A549 (cell line): ENCODE measurements around the gene HBQ1. TPM values are rescaled to one million over a fixed set of nuclear protein-coding genes. Genes with fewer than 3 reads are reported as not detected.
"Not testable (repeated sequence)": the region's sequence is repeated elsewhere in the genome, so short reads cannot be mapped to it uniquely, and the experiment has no call there.

Experiments
- ATAC-seq, 2 experiments: fragments of 200-7000 bp in 1 of 2; fragments of >200 bp in 1 of 2; cut with Nextera tagmentation in 1 of 2; cut with Tn5 transposase in 1 of 2; 3 replicates each; pipeline versions ENCODE4 v1.8.0 to v1.9.1; 2018 to 2020; ENCODE audit warnings: mild to moderate bottlenecking in 1 of 2, moderate library complexity in 1 of 2
- CTCF ChIA-PET: fragments of 300-600 bp; sonication (Branson Sonifier 250); formaldehyde crosslinking; extraction: SDS; loops from one replicate; lab custom pipeline; 2021; ENCODE audit warnings: antibody characterized with exemption, inconsistent platforms; lab: Yijun Ruan, JAX
- POLR2A ChIA-PET: fragments of 350-600 bp; formaldehyde crosslinking; extraction: SDS; loops from one replicate; lab custom pipeline; 2021; ENCODE audit warnings: antibody characterized with exemption, inconsistent platforms; lab: Yijun Ruan, JAX
- DNase-seq, 2 experiments: peaks; one replicate each; pipeline versions ENCODE4 v3.0.0 to v3.0.0-alpha.2; 2011 to 2016; ENCODE audit warnings: low read depth in 1 of 2, low spot score in 1 of 2
- FAIRE-seq: peaks from 2 replicates; lab custom pipeline; 2011; peaks lifted over from hg19 to GRCh38; lab: Jason Lieb, UNC
- H3K27ac ChIP-seq, 2 experiments: fragments of >200 bp; sonication (Bioruptor Twin); formaldehyde crosslinking; 3 replicates each; pipeline ENCODE4 v1.5.1; 2016 to 2017
- H3K4me1 ChIP-seq: fragments of >200 bp; sonication (Bioruptor Twin); formaldehyde crosslinking; 3 replicates; pipeline ENCODE4 v1.6.1; 2016
- H3K4me2 ChIP-seq: fragments of >200 bp; sonication (Bioruptor Twin); formaldehyde crosslinking; 3 replicates; pipeline ENCODE4 v1.6.1; 2016
- H3K4me3 ChIP-seq: fragments of >200 bp; sonication (Bioruptor Twin); formaldehyde crosslinking; 3 replicates; pipeline ENCODE4 v1.5.1; 2016
- H3K9me3 ChIP-seq: fragments of >200 bp; sonication (Bioruptor Twin); formaldehyde crosslinking; 3 replicates; pipeline ENCODE4 v1.6.1; 2016
- BHLHE40 ChIP-seq: IDR thresholded peaks from 2 replicates; pipeline ENCODE4 v1.6.1; 2012; ENCODE audit warnings: low read depth, low read length, inconsistent platforms
- CBX8 ChIP-seq: fragments of 200-600 bp; sonication (generic); IDR thresholded peaks from 2 replicates; pipeline ENCODE4 v1.6.1; 2016
- EHMT2 ChIP-seq: fragments of 200-600 bp; sonication (generic); IDR thresholded peaks from 2 replicates; pipeline ENCODE4 v1.6.1; 2016; ENCODE audit warnings: antibody characterized with exemption, low read depth, mild to moderate bottlenecking, moderate library complexity
- EP300 ChIP-seq, 2 experiments: fragments of >200 bp; sonication (Bioruptor Twin); formaldehyde crosslinking; IDR thresholded peaks; 2 replicates in 1 of 2; 3 replicates in 1 of 2; pipeline ENCODE4 v1.6.1; 2016 to 2017
- HEYL ChIP-seq: fragments of 250-450 bp; sonication (Bioruptor Pico); IDR thresholded peaks from 2 replicates; pipeline ENCODE4 v1.8.0; 2021; ENCODE audit warnings: mild to moderate bottlenecking, moderate library complexity
- HOXB5 ChIP-seq: fragments of 250-450 bp; sonication (Bioruptor Pico); IDR thresholded peaks from 2 replicates; pipeline ENCODE4 v1.5.0; 2020; ENCODE audit warnings: mild to moderate bottlenecking, moderate library complexity
- KDM1A ChIP-seq: fragments of 200-600 bp; sonication (generic); IDR thresholded peaks from 2 replicates; pipeline ENCODE4 v1.6.1; 2016; ENCODE audit warnings: low read depth, mild to moderate bottlenecking
- MYC ChIP-seq: IDR thresholded peaks from 2 replicates; pipeline ENCODE4 v1.6.1; 2012; ENCODE audit warnings: mild to moderate bottlenecking, inconsistent platforms, low read length, improper control_type of control experiment, borderline replicate concordance
- NPAS2 ChIP-seq: fragments of 250-450 bp; sonication (Bioruptor Pico); IDR thresholded peaks from 2 replicates; pipeline ENCODE4 v1.8.0; 2022; ENCODE audit warnings: mild to moderate bottlenecking, moderate library complexity, borderline replicate concordance
- NR3C1 ChIP-seq: fragments of >200 bp; sonication (Bioruptor Twin); formaldehyde crosslinking; IDR thresholded peaks from 3 replicates; pipeline ENCODE4 v1.6.1; 2017
- POLR2A ChIP-seq: IDR thresholded peaks from 2 replicates; pipeline ENCODE4 v1.6.1; 2012; ENCODE audit warnings: mild to moderate bottlenecking, low read length
- POLR2AphosphoS2 ChIP-seq: conservative IDR thresholded peaks from 2 replicates; pipeline ENCODE4 v1.6.1; 2012; ENCODE audit warnings: low read length, improper control_type of control experiment, inconsistent platforms
- RCOR1 ChIP-seq: fragments of 150-350 bp; IDR thresholded peaks from 2 replicates; pipeline ENCODE4 v1.6.1; 2014; ENCODE audit warnings: antibody characterized with exemption, low read length, low read depth
- SREBF2 ChIP-seq: fragments of 450-650 bp; IDR thresholded peaks from 2 replicates; pipeline ENCODE4 v1.6.1; 2014; ENCODE audit warnings: mild to moderate bottlenecking, moderate library complexity
- ZFP36 ChIP-seq: fragments of 450-650 bp; IDR thresholded peaks from 2 replicates; pipeline ENCODE4 v1.6.1; 2014; ENCODE audit warnings: borderline replicate concordance; ENCODE audit not compliant: partially characterized antibody
- WGBS: methylation state at CpG from one replicate; pipeline ENCODE4 v1.1.6; 2017; ENCODE audit errors: missing lambda C conversion rate; 5-methylcytosine and 5-hydroxymethylcytosine counted together
- polyA plus RNA-seq, 4 experiments: library from polyadenylated mRNA; depleted of rRNA in 3 of 4; stranded (reverse); fragments of >200 nt; fragmentation: RNase III in 1 of 4; extraction: RNeasy Plus Mini Kit Qiagen cat#74134 plus additional on column Dnase treatment in 1 of 4; gene quantifications; 2 replicates in 3 of 4; 3 replicates in 1 of 4; pipeline ENCODE4 v1.2.3, GENCODE V29; 2011 to 2017
- TF ChIP-seq, protein P1 (sequence below): IDR thresholded peaks from 2 replicates; pipeline ENCODE4 v1.6.1; 2012; ENCODE audit warnings: low read depth, borderline replicate concordance
- TF ChIP-seq, protein P2 (sequence below): IDR thresholded peaks from 2 replicates; pipeline ENCODE4 v1.6.1; 2012

Gene HBQ1
- polyA plus RNA-seq, 2 of the 4 experiments (the other 2 are of a cell fraction): 2.0 to 2.8 TPM

DNA sequence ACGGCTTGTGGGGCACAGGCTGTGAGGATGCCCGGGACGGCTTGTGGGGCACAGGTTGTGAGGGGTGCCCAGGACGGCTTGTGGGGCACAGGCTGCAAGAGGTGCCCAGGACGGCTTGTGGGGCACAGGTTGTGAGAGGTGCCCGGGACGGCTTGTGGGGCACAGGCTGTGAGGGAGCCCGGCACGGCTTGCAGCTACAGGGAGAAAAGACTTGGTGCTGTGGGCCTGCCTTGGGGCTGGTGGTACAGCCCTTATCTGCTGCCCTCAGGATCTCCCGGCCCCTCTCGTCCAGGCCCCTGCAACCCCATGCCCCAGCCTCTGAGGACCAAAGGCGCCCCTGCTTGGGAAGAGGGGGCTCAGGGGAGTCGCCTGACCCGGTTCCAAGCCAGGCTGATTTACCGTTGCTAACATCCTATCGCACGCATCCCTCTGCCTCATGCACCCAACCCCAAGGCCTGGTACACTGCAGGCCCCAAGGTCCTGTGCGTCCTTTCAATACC, 19.5 kb upstream of the HBQ1 start (continued):
- TF ChIP-seq BHLHE40: no peak
- TF ChIP-seq SREBF2: no peak
- TF ChIP-seq, all 56 proteins: peak for 0

DNA sequence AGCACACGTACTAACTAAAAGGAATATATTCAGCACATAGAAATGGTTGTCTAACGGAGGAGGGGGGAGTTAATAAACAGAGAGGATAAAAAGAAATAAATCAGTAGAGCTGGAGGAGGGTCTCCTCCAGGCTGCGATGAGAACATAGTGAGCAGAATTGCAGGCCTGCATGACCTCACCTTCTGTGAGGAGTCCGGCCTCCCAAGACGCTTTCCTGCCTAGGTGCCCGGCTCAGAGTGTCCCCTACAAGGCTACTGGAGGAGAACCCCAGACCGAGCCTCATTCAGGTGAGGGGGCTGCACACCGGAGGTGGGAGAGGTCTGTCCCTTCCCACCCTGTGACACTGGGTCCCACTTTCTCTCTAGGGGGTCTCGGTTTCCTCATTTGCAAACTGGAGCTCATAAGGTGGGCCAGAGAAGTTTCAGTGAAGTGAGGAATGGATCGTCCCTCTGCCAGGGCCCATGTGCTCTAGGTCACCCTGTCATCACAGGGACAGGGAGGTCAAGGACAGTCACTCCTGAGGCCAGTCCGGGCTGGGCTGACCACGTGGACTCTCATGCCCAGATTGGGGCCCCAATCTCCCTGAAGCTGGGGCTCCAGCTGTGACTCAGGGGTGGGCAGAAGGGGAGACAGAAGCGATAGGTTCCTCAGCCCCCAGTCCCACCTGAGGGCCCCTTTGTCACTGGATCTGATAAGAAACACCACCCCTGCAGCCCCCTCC, 17.8 kb upstream of the HBQ1 start:
- Histone ChIP-seq H3K9me3 (no peaks in the 10 kb centered on the region), H3K27ac (no peak overlapping the region)
- TF ChIP-seq MYC: no peak
- TF ChIP-seq, all 56 proteins: peak for 0
- 82% methylated on average over 13 of the region's 13 CpGs for WGBS
- H3K4me1 ChIP-seq: peaks cover 13% of the 10 kb centered on the region
- H3K4me3 ChIP-seq: no peak overlapping the region
- CTCF ChIA-PET: interaction anchor here (0.6 to 1.2 kb wide), 3 partner anchors 18 to 65 kb away, joined by 3 to 4 read pairs (median 3); partner anchors contain the start of gene HBQ1
- no peak overlapping the region for H3K4me2 ChIP-seq
- DNase-seq: no peak
- ATAC-seq: no peak
- no peak for FAIRE-seq
- POLR2A ChIA-PET: no interaction called here

DNA sequence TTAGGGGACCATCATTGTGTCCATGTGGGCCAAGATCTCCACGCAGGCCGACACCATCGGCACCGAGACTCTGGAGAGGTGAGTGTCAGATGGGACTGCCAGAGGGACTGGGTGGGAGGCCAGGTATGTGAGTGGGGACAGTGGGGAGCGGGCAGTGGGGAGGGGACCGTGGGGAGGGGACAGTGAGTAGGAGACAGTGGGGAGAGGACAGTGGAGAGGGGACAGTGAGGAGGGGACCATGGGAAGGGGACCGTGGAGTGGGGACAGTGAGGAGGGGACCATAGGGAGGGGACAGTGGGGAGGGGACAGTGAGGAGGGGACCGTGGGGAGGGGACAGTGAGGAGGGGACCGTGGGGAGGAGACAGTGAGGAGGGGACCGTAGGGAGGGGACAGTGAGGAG, 17.1 kb upstream of the HBQ1 start:
- H3K4me2 ChIP-seq, H3K27ac ChIP-seq, ATAC-seq, H3K9me3 ChIP-seq, POLR2A ChIA-PET, H3K4me3 ChIP-seq, FAIRE-seq, DNase-seq: not testable (repeated sequence)
- 100% methylated on average over 4 of the region's 10 CpGs for WGBS
- H3K4me1 ChIP-seq: peaks cover 13% of the 10 kb centered on the region
- CTCF ChIA-PET: interaction anchor here (0.6 to 1.2 kb wide), 2 partner anchors 17 to 66 kb away, joined by 3 to 4 read pairs; partner anchors contain the start of gene HBQ1

DNA sequence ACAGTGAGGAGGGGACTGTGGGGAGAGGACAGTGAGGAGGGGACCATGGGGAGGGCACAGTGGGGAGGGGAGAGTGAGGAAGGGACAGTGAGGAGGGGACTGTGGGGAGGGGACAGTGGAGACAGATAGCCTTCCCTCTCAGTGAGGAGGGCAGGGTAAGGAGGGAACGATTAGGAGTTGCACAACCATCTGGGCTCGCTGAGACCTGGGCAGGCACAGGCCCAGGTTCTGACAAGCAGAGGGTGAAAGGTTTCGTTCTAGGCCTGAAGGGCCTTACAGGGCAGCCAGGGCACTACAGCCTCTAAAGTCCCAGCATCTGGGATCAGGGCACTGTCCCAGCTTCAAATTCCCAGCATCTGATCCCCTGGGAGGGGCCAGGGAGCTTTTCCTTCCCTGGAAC, 16.6 kb upstream of the HBQ1 start:
- peak; percentile 15 to 34; a peak in 4 of 6 replicates for ATAC-seq
- POLR2A ChIA-PET, H3K4me2 ChIP-seq, CTCF ChIA-PET, H3K4me3 ChIP-seq, H3K9me3 ChIP-seq, DNase-seq, FAIRE-seq, H3K27ac ChIP-seq: not testable (repeated sequence)
- WGBS: 37% methylated on average over 3 of the region's 3 CpGs
- peaks cover 13% of the 10 kb centered on the region for H3K4me1 ChIP-seq

DNA sequence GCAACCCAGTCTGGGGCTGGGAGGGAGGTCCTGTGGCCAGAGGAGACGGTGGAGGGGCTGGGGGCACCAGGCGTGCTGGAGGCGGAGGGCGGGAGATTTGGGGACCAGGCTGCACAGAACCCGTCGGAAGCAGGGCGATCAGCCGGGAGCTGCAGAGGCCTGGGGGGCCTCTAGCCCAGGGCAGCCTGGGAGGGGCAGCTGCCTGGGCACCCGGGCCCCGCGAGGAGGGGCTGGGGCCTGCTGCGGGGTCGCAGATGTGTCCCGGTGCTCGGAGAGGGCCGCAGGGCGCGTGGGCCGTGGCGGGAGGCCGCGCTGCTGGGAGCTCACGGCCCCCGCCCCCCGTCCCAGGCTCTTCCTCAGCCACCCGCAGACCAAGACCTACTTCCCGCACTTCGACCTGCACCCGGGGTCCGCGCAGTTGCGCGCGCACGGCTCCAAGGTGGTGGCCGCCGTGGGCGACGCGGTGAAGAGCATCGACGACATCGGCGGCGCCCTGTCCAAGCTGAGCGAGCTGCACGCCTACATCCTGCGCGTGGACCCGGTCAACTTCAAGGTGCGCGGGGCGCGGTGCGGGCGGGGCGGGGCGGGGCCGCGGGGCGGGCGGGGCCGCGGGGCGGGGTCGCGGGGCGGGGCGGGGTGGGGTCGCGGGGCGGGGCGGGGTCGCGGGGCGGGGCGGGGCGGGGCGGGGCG, 16.0 kb upstream of the HBQ1 start:
- peaks cover 13% of the 10 kb centered on the region for H3K4me1 ChIP-seq
- CTCF ChIA-PET: interaction anchor here (1.0 to 7.7 kb wide), 2 partner anchors 17 to 47 kb away, joined by 3 to 88 read pairs; partner anchors contain the start of gene HBQ1
- POLR2A ChIA-PET, H3K27ac ChIP-seq, FAIRE-seq, H3K4me3 ChIP-seq, H3K4me2 ChIP-seq, H3K9me3 ChIP-seq, DNase-seq: not testable (repeated sequence)
- WGBS: no CpG with 5 or more reads among the region's 80 CpGs
- peak; percentile 16 to 43; a peak in 4 of 6 replicates for ATAC-seq

DNA sequence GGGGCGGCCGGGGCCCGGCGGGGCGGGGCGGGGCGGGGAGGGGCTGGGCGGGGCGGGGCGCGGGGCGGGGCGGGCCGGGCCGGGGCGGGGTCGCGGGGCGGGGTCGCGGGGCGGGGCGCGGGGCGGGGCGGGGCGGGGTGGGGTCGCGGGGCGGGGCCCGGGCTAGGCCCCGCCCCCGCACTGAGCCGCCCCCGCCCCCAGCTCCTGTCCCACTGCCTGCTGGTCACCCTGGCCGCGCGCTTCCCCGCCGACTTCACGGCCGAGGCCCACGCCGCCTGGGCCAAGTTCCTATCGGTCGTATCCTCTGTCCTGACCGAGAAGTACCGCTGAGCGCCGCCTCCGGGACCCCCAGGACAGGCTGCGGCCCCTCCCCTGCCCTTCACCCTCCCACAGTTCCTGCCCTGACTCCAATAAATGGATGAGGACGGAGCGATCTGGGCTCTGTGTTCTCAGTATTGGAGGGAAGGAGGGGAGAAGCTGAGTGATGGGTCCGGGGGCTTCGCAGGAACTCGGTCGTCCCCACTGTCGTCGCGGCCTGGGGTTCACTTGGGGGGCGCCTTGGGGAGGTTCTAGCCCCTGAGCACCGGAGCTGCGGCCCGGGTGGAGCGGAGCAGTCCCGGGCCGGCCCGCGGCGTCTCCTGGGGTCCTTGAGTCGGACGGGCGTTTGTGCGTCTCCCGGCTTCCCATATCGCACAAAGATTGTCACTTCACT, 15.3 kb upstream of the HBQ1 start:
- Histone ChIP-seq H3K4me3 (peak overlapping the region; percentile 47), H3K4me2 (peak overlapping the region; percentile 100), H3K4me1 (peaks cover 13% of the 10 kb centered on the region), H3K27ac (0 out of 6 replicates have a peak overlapping the region, but pooled peaks of 1 of the 2 experiments have one; percentile 1), H3K9me3 (no peaks in the 10 kb centered on the region)
- ChIA-PET POLR2A (no interaction called here), CTCF (interaction anchor here (1.0 to 7.7 kb wide), 2 partner anchors 17 to 48 kb away, joined by 3 to 88 read pairs; partner anchors contain the start of gene HBQ1)
- DNase-seq (no peak), FAIRE-seq (no peak), ATAC-seq (peak in 1 of 2 experiments; percentile 51; a peak in 3 of 6 replicates)
- WGBS: 0% methylated on average over 6 of the region's 77 CpGs
- TF ChIP-seq, protein P1, sequence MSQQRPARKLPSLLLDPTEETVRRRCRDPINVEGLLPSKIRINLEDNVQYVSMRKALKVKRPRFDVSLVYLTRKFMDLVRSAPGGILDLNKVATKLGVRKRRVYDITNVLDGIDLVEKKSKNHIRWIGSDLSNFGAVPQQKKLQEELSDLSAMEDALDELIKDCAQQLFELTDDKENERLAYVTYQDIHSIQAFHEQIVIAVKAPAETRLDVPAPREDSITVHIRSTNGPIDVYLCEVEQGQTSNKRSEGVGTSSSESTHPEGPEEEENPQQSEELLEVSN: no peak
- TF ChIP-seq NR3C1 (no peak), CBX8 (no peak), KDM1A (no peak), POLR2A (no peak), EP300 (IDR thresholded peaks at IDR 0.05) (no peak), RCOR1 (no peak), EHMT2 (no peak), HEYL (CRISPR knock-in tag) (no peak), ZFP36 (no peak), POLR2AphosphoS2 (no peak), NPAS2 (CRISPR knock-in tag) (no peak), HOXB5 (no peak)
- TF ChIP-seq, protein P2, sequence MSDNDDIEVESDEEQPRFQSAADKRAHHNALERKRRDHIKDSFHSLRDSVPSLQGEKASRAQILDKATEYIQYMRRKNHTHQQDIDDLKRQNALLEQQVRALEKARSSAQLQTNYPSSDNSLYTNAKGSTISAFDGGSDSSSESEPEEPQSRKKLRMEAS: no peak
